Ascending aorta (tissue), 2 donors: ENCODE measurements around the gene ZBP1. TPM values are rescaled to one million over a fixed set of nuclear protein-coding genes. Genes with fewer than 3 reads are reported as not detected.

Experiments used
- DNase-seq, 2 donors: peaks; one replicate each; pipeline ENCODE4 v3.0.0-alpha.2; 2019; ENCODE audit warnings: low spot score in 2 of 2
- H3K27ac ChIP-seq, 2 donors: fragments of 200-600 bp; sonication (generic); one replicate each; pipeline ENCODE4 v1.5.1; 2016 to 2017; ENCODE audit warnings: mild to moderate bottlenecking in 1 of 2
- H3K27me3 ChIP-seq: fragments of 200-600 bp; sonication (generic); one replicate; pipeline ENCODE4 v1.5.1; 2017
- H3K36me3 ChIP-seq, 2 donors: fragments of 200-600 bp; sonication (generic); one replicate each; pipeline ENCODE4 v1.5.1; 2016
- H3K4me1 ChIP-seq, 2 donors: fragments of 200-600 bp; sonication (generic); one replicate each; pipeline ENCODE4 v1.5.1; 2016 to 2017; ENCODE audit warnings: mild to moderate bottlenecking in 1 of 2
- H3K4me3 ChIP-seq, 2 donors: fragments of 200-600 bp; sonication (generic); one replicate each; pipeline ENCODE4 v1.5.1; 2016 to 2017; ENCODE audit warnings: mild to moderate bottlenecking in 1 of 2
- H3K9me3 ChIP-seq, 2 donors: fragments of 200-600 bp; sonication (generic); one replicate each; pipeline ENCODE4 v1.5.1; 2016
- CTCF ChIP-seq, 3 experiments: fragments of 200-600 bp in 2 of 3; fragments of 450-650 bp in 1 of 3; sonication (generic) in 2 of 3; IDR thresholded peaks; one replicate each; pipeline ENCODE4 v1.5.1; 2016 to 2019; ENCODE audit warnings: antibody characterized with exemption in 3 of 3, mild to moderate bottlenecking in 1 of 3, moderate library complexity in 1 of 3
- intact Hi-C: fragments of 100-400 bp; cut with DNase I; formaldehyde crosslinking; loops from one replicate; pipeline ENCODE4 v1.15.1; 2023
- total RNA-seq: library from RNA; depleted of rRNA; stranded (reverse); fragments of >200 nt; gene quantifications from one replicate; pipeline ENCODE4 v1.1.0, GENCODE V29; 2016

Gene ZBP1
- total RNA-seq, 1 donor from 2014 or later, result not detected

DNA sequence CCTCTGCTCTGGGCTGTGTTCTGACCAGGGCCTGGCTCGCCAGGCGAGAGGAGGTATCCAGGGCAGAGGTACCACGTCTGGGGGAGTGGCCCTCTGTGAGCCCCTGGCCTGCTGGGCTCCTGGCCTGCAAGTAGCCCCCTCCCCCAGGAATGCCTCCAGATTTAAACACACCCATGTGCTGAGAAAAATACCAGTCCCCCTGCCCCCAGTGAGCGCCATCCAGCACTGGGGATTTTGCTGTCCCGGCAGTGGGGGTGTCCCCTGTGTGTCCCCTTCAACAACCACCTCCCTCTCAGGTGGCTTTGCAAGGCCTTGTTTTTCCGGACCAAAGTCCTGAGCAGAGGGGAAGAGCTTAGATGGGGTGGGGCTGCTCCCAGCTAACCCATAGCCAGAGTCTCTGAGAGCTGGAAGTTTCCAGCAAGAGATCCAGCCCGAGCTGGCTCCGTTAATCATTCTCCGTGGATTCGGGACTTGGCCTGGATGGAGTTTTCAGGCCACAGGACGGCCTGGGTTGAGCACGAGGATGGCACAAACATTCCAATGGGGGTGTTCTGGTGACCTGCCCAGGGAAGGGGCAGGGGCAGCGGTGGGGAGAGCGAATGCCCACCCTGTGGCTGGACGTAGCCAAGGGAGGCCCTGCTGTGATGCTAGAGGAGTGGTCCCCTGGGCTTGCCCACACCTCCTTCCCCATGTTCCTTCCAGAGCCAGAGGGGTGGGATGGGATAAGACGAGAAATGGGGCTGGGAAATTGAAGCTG, 30.3 kb downstream of the ZBP1 start:
- DNase-seq, result no peak

GRCh38 chr20:57589123-57589727, 31.0 kb downstream of the ZBP1 start:
- H3K4me3 ChIP-seq, result no peak overlapping the region
- DNase-seq, result no peak
- intact Hi-C loops, result no loop called here
- no peaks in the 10 kb centered on the region for H3K27me3 ChIP-seq
- no peaks in the 10 kb centered on the region for H3K36me3 ChIP-seq
- H3K4me1 ChIP-seq, result no peaks in the 10 kb centered on the region
- H3K9me3 ChIP-seq, result no peaks in the 10 kb centered on the region
- no peak overlapping the region for H3K27ac ChIP-seq
- no peak for TF ChIP-seq CTCF (IDR thresholded peaks at IDR 0.05)

More for the DNA sequence above, 30.3 kb downstream of the ZBP1 start:
- no peak overlapping the region for H3K4me3 ChIP-seq
- intact Hi-C loops, result loop anchor here (5.0 kb wide), 1 partner anchor 208 kb away; no protein-coding TSS in a partner anchor
- no peaks in the 10 kb centered on the region for H3K36me3 ChIP-seq
- no peak overlapping the region for H3K27ac ChIP-seq
- no peaks in the 10 kb centered on the region for H3K27me3 ChIP-seq
- H3K4me1 ChIP-seq, result no peaks in the 10 kb centered on the region
- no peak for TF ChIP-seq CTCF (IDR thresholded peaks at IDR 0.05)
- no peaks in the 10 kb centered on the region for H3K9me3 ChIP-seq

- Histone ChIP-seq H3K9me3 (no peaks in the 10 kb centered on the region), H3K4me1 (no peaks in the 10 kb centered on the region), H3K4me3 (no peak overlapping the region), H3K27ac (no peak overlapping the region), H3K27me3 (no peaks in the 10 kb centered on the region), H3K36me3 (no peaks in the 10 kb centered on the region)
- no peak for TF ChIP-seq CTCF (IDR thresholded peaks at IDR 0.05)
- intact Hi-C loops, result no loop called here
- DNase-seq, result no peak
Observed at GRCh38 chr20:57588596-57588995, 31.6 kb downstream of the ZBP1 start.

- Histone ChIP-seq H3K36me3 (no peaks in the 10 kb centered on the region), H3K27ac (no peak overlapping the region), H3K4me3 (no peak overlapping the region), H3K27me3 (no peaks in the 10 kb centered on the region), H3K4me1 (peaks cover 0 to 5% of the 10 kb centered on the region in 2 donors), H3K9me3 (no peaks in the 10 kb centered on the region)
- DNase-seq, result no peak
- TF ChIP-seq CTCF (IDR thresholded peaks at IDR 0.05), result no peak
- intact Hi-C loops, result no loop called here
Observed at GRCh38 chr20:57587989-57588377, 32.2 kb downstream of the ZBP1 start.

DNA sequence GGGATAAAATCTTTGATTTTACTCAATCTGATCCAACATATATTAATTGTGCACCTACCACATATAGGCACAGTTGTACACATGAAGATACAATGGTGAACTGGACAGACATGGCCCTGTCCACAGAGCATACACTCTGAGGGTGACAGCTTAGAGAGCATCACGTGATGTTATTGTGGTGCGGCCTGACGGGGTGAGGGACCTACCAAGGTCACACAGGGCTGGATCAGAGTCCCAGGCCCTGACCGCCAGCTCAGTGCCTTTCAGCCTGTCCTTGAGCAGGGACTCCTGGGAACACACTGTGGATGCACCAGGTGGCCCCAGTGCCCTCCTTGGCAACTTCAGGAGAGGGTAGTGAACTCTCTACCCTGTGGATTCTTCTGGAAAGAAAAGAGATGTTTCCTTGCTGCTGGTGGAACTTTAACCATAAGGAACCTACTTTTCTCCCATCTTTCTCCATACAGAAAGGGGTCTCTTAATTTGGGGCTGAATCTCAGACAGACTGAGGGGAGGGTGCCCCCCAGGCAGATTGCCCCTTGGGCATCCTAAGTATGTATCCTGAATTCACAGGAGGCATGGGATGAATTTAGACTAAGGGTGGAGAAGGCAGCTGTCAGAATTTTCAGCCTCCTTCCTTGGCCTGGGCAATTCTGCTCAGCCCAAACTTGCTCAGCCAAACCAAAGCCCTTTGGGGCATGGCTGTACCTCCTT, 32.8 kb downstream of the ZBP1 start:
- Histone ChIP-seq H3K27ac (no peak overlapping the region), H3K36me3 (no peaks in the 10 kb centered on the region), H3K27me3 (no peaks in the 10 kb centered on the region), H3K4me3 (no peak overlapping the region), H3K4me1 (peaks cover 0 to 8% of the 10 kb centered on the region in 2 donors), H3K9me3 (no peaks in the 10 kb centered on the region)
- intact Hi-C loops, result no loop called here
- no peak for TF ChIP-seq CTCF (IDR thresholded peaks at IDR 0.05)
- DNase-seq, result no peak
